DLD1 (cell line): ENCODE results near the gene CTBP2.
"Not testable (repeated sequence)": the region's sequence is repeated elsewhere in the genome, so short reads cannot be mapped to it uniquely, and the experiment has no call there.

Source experiments
- in situ Hi-C: cut with HindIII; loops from 2 replicates; pipeline ENCODE4 v1.10.0; 2017; ENCODE audit warnings: low sequenced_read_pairs

Gene CTBP2

DNA sequence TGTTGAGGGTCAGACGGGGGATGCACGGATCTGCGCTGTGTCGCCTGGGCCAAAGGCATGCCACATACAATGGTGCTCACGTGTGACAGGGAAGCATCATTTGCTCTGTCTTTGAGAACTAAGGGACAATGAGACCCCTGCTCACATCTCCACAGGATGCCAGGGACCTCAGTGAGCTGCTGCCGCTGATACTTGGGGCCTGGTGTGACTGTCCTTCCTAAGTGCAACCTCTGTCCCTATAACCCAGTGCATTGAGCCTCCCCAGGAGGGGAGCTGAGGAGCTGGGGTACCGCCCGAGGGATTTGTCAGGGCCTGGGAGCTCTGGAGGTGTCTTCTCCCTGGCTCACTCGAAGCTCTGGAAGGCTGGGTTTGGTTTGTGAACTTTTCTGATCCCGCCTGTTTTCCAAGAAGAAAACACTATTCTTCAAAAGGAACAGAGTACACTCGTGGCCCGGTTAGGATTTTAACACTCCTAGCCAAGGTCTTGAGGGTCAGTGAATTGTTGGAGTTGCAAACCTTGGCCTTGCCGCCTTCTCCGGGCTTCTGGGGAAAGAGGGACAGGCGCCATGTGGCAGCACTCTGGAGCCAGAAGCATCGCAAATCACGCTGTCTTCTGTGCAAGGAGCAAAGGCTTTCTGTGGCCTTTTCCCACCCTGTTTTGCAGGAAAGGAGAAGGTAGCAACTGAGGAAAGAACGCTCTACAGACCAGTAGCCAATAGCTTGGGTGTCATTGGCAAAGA is 26.2 kb upstream of the CTBP2 start:
- in situ Hi-C loops: no loop called here

GRCh38 chr10:125179107-125179506 is 18.7 kb upstream of the CTBP2 start:
- in situ Hi-C loops: not testable (repeated sequence)

- in situ Hi-C loops: no loop called here
Measured at GRCh38 chr10:125177641-125178640, 17.6 kb upstream of the CTBP2 start.

DNA sequence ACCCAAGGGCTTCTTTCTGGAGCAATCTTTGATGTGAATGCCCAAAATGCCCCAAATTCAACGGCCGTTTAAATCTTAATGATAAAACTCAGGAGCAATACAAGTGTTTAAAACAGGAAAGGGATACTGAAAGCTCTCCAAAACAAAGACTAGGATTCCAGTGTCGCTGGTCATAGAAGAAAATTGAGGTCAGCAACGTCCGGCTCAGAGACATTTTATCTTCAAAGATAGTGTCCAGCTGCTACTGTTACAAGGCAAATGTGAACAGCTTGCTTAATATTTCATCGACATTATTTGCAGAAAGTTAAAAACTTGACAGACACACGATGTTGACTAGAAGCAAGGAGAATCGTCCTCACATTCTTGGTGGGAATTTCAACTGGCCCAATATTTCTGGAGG is 15.4 kb upstream of the CTBP2 start:
- in situ Hi-C loops: no loop called here

- in situ Hi-C loops: no loop called here
Measured at GRCh38 chr10:125174360-125174759, 14.0 kb upstream of the CTBP2 start.

- in situ Hi-C loops: no loop called here
Measured at GRCh38 chr10:125172694-125173093, 12.3 kb upstream of the CTBP2 start.

DNA sequence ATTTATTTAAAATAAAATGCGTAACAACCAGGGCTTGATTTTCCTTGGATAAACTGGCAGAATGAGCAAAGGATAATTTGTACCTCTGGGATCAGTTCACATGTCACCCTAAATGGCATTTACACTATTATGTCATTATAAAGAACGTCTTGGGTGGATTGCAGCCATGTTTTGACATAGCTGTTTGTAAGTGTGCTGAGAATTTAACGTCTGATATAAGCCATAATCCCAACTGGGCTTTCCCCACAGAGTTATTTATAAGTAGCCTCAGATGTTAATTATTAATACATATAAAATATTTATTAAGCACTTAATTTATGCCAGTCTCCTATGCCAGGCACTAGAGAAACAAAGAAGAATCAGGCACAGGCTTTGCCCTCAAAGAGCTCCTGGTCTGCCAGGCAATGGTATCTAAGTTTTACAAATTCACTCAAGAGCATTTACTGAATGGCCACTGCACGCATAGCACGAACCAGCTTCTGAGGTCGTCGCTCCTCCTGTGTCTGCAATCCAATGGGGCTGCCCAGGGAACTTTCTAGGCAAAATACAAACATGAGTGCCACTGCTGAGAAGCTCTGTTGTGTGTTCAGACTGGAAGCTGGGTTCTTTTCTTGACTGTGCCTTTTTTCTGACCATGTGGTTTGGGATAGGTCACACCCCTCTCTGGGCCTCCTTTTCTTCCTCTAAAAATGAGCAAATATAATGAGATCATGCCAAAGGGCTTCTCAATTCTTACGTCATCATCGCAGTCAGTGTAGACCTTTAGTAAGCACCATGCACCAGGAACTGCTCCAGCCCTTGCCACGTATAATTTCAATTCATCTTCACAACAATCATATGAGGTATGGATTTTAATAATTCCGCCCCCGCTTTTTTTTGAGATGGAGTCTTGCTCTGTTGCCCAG is 11.3 kb upstream of the CTBP2 start:
- in situ Hi-C loops: no loop called here

GRCh38 chr10:125169915-125170314 is 9.6 kb upstream of the CTBP2 start:
- in situ Hi-C loops: no loop called here

DNA sequence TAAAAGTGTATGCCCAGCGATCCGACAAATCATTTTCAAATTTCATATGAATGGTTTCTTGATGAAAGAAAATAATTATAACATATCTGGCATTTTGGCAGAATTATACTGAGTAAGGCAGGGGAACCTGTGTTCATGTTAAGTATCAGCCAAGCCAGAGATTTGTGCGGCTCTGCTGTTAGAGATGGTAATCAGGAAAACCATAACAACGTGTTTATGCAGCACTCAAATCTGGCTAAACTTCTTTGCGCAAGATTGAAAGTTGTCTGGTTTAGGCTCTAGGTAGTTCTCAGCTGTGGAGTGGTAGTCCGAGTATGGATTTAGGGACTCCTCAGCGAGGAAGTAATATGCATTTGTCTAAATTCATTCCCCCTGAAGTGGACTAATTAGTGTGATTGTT is 8.9 kb upstream of the CTBP2 start:
- in situ Hi-C loops: no loop called here

- in situ Hi-C loops: no loop called here
Measured at GRCh38 chr10:125166658-125167057, 6.3 kb upstream of the CTBP2 start.

DNA sequence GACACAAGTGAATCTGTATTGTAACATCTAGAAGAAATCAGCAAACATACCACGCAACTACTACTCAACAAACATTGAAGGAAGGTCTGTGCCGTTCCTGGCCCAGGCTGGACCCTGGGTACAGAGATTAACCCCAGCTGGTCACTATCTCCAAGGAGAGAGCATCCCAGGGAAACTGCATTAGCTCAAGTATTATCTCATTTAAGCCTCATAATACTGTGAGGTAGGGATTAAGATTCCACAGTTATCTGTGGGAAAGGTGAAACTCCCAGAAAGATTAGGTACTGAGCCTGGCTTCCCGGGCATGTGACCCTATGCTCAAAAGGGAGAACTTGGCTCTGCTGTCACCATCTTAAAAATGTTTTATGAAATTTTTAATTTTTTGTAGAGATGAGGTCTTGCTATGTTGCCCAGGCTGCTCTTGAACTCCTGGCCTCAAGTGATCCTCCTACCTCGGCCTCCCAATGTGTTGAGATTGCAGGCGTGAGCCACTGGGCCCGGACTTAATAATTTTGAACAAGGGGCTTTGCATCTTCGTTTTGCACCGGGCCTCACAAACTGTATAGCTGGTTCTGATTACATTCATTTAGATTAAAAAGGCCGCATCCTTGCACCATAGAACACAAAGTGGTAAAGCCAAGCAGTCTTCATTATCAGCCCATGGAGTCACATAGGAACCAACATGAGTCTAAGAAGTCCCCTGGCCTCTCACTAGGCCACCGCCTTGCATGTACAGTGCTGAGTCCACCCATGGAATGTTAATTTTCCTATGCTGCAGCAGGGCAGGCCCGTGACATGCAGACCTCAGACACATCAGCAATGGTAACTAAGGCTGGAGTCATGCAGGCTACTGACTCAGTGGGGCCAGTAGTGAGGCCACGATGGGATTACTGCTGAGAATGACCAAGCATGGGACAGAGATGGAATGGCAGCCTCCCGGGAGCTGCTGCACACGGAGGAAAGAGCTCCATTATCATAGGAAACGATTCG is 5.5 kb upstream of the CTBP2 start:
- in situ Hi-C loops: no loop called here

DNA sequence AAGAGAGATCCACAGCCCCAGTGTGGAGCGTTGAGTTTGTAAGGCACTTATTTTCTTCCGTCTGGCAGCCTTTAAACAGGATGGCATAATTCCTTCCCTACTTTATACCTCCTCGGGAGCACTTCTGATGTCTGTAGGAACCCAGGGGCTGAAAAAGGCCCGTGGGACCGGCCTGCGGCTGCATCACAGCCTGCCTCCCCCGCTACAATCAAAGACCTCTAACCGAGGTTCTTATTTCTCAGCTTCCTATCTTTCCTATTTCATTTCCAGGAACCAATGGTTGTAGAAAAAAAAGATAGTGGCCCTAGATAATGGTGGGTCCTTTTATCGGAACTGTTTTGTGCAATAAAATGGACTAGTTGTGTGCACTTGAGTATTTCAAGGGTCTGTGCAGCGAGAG is 4.1 kb upstream of the CTBP2 start:
- in situ Hi-C loops: no loop called here

DNA sequence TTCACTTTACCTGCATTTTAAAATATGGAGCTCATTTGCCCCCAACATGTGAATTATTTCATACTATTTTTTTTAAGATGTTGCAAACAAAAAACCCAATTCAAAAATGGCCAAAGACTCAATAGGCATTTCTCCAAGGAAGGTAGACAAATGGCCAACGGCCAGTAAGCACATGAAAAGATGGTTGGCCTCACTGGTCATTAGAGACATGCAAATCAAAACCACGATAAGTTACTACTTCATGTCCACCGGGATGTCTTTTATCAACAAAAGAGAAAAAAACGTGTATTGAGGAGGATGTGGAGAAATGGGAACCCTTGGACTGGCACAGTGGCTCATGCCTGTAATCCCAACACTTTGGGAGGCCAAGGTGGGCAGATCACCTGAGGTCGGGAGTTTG is 3.4 kb upstream of the CTBP2 start:
- in situ Hi-C loops: no loop called here

DNA sequence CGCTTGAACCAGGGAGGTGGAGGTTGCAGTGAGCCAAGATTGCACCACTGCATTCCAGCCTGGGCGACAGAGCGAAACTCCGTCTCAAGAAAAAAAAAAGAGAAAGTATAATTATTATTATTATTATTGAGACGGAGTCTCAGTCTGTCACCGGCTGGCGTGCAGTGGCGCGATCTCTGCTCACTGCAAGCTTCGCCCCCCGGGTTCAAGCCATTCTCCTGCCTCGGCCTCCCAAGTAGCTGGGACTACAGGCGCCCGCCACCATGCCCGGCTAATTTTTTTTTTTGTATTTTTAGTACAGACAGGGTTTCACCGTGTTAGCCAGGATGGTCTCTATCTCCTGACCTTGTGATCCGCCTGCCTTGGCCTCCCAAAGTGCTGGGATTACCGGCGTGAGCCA is 2.9 kb upstream of the CTBP2 start:
- in situ Hi-C loops: not testable (repeated sequence)

DNA sequence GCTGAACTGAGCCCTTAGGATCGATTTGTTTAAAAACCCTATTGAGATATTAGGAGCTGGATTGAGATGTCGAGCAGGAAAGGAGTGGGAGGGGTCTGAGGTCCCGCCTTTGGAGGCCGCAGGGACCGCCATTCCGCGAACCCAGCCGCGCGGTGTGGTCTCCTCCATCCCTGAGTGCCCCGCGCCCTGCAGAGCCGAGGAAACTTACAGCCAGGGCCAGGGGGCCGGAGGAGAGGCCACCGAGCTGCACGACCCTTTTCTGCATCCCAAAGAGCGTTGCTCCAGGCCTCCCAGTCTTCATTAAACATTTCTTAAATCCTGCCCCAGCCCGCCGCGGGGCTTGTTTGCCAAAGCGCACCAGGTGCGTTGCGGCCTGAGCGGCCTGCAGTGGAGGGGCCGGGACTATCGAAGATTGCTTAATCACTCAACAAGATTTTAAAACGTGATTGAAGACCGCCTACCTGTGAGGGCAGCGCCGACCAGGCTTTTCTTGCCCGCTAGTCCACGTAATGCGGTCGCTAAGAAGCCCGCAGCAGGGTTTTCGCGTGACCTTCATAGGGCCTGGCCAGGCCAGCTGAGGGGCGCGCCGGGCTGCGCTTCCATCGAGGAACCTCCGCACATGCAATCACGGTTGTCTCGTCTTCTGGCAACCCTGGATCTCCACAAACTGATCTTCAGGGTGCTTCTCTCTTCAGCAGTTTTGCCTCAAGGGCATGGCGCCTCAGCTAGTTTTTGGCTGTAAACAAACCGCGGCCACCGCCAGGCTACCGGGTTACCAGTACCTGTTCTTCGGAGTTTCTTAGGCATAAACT is 2.0 kb upstream of the CTBP2 start:
- in situ Hi-C loops: no loop called here

DNA sequence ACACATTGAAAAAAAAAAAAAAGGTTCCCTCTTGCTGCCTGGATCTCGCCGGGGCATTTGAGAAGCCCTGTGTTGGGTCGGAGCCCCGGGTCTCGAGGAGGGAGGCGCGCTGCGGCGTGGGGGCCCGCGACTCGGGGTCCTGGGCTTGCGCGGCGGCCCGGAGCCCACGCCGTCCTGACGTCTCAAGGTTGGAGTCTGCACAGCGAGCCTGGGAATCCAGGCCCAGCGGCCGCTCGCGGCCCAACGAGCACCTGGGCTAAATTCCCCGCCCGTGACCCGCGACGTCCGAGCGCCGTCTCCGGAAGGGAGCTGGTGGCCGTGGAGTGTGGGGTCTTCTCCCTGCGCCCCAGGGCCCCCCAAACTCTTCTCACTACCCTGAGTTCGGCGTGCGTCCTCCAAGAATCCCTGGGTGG is 1.4 kb upstream of the CTBP2 start:
- in situ Hi-C loops: no loop called here

DNA sequence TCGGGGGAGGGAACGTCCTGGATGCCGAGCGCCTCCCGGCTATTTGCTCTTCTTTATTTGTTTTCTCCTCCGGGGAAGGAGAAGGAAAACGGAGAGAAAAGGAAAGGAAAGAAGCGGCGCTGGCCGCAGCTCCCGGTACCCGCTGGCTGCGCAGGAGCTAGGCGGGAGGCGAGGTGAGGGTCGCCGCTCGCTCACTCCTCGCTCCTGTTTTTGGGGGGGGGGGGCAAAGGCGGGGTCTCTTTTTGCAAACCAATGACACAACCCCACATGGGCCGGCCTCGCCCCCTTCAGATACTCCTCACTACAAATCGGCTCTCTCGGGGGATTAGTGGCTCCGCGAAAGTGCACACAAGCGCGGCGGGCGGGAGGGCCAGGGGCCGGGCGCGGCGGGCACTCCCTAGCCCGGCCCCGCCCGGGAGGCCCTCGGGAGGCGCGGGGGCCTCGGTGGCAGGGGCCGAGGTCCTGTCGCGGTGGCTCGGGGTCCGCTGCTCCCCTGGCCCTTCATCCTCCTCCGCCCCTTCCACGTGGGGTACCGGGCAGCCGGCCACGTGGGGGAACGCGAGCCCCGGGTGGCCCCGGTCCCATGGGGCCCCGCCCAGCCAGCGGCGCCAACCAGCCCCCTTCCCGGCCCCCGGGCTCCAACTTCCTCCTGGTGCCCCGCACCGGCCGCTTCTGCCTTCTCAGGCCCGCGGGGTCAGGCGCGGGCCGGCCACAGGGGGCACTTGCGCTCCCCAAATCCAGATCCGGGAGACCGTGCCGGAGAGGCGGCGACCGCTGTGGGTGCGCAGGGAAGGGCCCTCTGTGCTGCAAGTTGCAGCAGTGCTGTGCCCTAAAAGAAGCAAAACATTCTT is 718 bp upstream of the CTBP2 start:
- in situ Hi-C loops: no loop called here

GRCh38 chr10:125159486-125159931 is 854 bp downstream of the CTBP2 start:
- in situ Hi-C loops: no loop called here
